HPDE6-E6E7 (cell line): ENCODE data around the gene STX1B.
"Not testable (repeated sequence)": the region's sequence is repeated elsewhere in the genome, so short reads cannot be mapped to it uniquely, and the experiment has no call there.

Experiments used
- DNase-seq: peaks from one replicate; pipeline ENCODE4 v3.0.0; 2011; ENCODE audit warnings: missing footprints; ENCODE audit errors: extremely low spot score

STX1B gene

DNA sequence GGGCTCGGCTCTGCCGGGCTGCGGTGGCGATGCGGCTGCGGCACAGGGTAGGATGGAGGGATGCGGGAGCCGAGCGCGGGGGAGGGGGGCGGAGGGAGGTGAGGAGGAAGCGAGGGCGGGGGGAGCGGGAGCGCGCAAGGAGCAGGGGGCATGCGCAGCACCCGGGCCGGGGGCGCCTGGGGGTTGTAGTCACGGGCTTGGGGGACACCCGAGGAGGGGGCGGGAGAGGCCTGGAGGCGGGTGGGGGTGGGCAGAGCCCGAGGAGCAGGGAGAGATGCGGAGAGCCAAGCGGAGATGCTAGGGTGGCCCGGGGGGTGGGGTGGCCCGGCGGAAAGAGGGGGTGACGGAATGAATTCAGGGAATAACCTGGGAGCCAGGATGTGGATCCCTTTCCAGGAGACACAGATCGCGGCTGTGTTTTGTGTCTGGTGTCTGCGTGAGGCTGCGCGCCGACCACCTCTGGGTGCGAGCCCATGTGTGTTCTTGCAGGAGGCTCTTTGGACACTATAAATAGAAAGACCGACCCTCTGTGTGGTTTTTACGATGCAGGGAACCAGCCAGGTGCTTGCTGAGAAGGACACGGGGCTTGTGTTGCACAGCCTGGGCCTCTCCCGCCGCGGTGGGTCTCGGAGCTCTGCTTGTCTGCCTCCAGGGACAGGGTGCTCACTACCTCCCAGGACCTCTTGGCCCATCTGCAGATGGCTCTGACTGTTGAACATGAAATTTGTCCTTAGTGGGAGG, at the start of gene STX1B:
Gene STX1B (minus strand): TSS at position 54 of the 741 bp plus-strand sequence. CDS start 242 bp downstream, outside the sequence.
- no peak for DNase-seq

DNA sequence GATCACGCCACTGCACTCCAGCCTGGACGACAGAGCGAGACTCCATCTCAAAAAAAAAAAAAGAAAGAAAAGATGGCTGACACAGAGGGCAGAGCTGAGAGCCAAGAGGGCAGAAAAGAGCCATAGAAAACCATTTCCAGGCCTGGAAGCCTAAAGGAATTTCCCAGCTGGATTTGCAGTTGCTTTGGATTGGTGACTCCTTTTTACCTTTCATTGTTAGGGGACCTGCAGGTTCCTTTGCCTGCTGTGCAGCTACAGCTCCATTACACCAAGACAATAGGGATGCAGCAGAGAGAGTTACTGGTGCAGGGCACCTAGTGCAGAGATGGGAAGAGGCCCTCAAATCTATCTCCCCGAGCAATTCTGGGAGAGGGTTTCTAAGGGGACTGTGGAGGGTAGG, 45.2 kb upstream of the STX1B start:
- no peak for DNase-seq

DNA sequence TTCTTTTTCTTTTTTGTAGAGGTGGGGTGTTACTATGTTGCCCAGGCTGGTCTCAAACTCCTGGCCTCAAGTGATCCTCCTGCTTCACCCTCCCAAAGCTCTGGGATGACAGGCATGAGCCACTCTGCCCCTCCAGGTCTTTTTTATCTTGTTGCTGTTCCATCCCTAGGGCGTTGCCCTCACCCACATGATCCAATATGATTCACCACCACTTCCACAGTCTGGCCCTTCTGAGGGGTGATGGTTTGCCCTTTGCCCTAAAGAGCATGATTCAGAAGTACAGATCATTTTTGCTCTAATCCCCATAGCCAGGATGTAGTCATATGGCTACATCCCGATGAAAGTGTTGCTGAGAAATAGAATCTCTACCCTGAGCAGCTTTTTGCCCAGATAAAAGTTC, 41.7 kb upstream of the STX1B start:
- peak; percentile 97 for DNase-seq

DNA sequence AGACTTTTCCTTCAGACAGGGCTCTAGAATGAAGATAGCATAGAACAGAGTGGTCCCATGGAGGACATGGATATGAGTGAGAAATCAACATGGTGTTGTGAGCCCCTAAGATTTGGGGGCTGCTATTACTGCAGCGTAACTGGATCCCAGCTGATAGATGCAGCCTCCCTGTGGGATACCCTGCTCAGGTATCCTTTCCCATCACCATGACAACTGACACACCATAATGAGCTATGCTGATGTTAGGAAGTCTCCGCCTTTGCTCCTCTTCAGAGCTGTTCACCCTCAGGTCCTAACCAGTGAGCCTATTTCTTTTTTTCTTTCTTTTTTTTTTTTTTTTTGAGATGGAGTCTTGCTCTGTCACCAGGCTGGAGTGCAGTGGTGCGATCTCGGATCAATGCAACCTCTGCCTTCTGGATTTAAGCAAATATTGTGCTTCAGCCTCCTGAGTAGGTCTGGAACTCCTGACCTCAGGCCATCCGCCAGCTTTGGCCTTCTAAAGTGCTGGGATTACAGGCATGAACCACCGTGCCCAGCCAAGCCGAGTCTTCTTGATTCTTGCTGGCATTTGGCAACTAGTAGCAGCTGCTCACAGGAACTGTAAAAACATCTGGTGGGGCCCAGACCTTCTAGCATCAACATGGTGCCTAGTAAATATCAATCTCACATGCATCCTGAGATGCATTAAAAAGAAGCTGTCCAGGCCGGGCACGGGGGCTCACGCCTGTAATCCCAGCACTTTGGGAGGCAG, 40.0 kb upstream of the STX1B start:
- DNase-seq = no peak

DNA sequence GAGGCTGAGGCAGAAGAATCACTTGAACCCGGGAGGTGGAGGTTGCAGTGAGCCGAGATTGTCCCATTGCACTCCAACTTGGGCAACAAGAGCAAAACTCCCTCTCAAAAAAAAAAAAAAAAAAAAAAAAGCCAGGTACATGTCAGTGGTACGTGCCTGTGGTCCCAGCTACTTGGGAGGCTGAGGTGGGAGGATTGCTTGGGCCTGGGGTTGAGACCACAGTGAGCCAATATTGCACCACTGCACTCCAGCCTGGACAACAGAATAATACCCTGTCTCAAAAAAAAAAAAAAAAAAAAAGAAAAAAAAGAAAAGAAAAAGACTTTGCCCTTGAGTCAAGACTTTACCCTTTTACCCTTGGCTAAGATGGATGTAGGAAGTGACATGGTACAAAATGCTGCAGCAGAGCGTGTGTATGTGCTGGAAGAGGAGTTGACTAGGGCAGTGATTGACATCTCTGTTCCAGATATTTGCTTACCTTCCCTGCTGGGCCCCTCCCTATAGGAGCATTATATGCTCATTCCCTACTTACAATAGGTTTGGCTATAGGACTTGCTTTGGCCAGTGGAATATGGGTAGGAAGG, 33.6 kb upstream of the STX1B start:
- DNase-seq = no peak

DNA sequence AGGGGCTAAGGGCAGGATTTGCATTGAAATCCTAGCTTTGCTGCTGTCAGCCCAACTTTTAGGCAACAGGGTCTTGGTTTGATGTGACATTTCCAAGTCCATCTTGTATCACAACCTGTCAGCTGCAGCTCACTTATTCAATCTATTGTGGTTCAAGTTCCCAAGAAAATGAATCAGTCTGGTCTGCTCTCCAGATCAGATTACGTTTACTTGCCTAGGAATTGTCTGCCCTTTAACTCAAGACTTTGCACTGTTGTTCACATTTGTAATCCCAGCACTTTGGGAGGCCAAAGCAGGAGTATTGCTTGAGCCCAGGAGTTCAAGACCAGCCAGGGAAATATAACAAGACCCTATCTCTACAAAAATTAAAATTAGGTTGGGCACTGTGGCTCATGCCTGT, 32.9 kb upstream of the STX1B start:
- DNase-seq = no peak

DNA sequence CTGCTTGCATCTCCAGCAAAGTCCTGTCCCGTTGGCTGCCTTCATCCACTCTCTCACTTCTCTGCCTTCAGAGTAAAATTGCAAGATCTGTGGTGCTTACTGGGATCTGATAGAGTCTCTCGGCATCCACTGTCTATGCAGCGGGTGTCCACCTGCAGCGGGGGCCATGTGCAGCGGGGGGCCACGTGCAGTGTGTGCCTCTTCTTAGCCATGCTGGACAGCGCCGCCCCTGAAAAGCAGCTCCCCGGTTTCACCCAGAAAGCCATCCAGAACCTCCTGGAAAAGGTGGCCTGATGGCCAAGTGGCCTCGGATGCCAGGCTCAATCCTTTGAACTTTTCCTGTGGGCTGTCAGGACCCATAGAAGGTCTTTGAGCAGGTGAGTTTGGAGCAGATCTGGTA, 32.4 kb upstream of the STX1B start:
- no peak for DNase-seq

DNA sequence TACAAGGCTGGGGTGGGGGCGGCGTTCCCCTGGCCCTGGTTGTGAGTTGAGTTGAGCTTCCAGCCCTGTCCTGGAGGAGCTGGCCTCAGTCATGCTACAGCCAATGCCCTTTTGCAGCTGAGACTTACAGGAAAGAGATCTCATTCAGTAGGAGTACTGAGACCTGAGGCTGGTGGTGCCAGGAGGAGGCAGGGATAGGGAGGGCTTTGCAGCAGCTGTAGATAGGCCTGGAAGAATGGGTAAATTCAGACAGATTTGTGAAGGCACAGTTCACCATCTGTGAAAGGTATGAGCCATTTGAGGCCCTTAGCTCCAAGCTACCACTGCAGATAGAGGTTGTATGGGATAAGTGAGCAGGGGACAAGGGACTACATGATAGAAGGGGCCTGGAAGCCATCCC, 28.6 kb upstream of the STX1B start:
- no peak for DNase-seq

DNA sequence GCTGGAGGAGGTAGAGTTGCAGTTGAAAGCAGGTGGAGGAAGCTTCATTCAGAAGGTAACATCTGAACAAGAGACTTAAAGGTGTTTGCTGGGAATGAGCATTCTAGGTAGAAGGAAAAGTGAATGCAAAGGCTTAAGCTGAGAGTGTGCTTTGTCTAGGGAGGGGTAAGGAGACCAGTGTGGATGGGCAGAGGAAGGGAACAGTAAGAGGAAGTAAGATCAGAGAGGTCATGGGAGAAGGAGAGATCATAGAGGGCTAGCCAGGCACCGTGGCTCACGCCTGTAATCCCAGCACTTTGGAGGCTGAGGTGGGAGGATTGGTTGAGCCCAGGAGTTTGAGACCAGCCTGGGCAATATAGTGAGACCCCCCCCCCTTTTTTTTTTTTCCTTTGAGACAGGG, 26.3 kb upstream of the STX1B start:
- DNase-seq = no peak

DNA sequence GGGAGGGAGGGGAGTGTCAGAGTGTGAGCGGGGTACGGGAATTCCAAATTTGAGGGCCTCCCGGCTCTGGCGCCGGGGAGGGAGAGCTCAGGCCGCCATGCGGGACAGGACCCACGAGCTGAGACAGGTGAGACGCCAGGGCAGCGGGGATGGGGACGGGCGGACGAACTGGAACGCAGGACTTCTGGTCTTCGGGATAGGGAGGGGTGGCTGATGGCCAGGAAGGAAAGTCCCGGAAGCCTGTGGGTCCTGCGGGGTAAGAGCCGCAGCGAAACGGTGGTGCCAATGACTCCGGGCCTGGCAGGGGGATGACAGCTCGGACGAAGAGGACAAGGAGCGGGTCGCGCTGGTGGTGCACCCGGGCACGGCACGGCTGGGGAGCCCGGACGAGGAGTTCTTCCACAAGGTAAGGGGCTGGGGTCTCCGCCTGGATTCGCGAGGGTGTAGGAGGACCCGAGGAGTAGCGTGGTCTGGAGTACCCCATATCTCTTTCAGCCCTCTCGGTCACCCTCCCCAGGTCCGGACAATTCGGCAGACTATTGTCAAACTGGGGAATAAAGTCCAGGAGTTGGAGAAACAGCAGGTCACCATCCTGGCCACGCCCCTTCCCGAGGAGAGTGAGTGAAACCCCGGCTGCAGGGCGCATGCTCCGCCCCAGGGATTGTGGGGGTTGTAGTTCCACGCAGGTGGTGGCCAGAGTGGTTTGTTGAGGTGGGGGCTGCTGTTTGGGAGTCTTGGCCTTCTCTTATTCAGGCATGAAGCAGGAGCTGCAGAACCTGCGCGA, 23.5 kb upstream of the STX1B start:
- peak; percentile 98 for DNase-seq

DNA sequence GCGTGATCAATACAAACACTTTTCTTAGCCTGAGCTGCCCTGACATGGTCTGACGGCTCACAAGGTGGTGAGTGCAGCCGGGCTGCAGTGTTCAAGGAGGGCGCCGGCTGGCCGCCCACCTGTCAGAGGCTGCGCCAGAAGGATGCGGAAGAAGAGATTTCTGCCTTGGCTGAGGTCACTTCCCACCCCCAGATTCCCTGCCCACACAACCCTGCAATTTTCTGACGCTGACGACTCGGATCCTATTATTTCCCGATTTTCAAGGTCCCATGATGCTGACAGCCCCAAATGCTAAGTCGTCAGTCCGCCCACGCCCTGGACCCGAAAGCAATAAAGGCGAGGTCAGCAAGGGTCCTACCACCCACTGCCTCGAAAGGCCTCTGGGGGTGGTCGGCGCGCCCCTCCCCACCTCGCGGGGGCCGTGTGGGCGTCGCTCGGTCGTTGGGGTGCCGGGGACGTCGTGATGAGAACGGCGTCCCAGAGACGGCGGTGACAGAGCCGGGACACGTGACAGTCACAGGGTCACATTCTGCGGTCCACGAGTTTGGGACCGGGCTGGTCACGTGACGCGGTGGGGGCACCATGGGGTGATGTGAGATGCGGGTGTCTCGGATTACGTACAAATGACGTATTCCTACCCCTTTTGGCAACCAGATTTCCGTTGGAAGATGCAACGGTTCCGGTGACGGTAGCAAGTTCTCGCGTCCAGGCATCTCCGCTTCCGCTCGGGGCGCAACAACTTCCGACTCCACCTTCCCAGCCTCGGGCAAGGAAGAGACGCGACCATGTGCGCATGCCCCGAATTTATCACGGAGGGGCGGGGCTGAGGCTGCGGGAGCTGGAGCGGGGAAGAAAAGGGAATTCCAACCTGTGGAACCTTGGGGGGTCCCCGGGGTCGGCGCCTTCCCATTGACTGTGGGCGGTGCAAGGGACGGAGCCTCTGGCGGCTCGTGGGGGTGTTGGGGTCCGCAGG, 22.6 kb upstream of the STX1B start, which contains the start of gene STX4:
Gene STX4 (plus strand): TSS at position 823 of the 973 bp plus-strand sequence. CDS start 248 bp downstream, outside the sequence.
- DNase-seq = peak; percentile 90

DNA sequence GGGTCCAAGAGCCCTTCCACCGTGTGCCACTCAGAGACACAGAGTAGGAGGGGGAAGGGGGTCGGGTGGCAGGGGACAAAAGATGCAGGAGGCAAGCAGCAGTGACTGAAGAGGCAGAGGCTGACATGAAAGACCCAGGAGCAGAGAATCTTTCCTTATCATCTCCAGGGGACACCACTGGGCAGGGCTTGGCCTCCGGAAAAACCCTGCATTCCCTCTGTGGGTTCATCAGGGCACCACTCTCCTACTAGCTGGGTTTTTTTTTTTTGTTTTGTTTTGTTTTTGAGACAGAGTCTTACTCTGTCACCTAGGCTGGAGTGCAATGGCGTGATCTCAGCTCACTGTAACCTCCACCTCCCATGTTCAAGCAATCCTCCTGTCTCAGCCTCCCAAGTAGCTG, 20.8 kb upstream of the STX1B start:
- no peak for DNase-seq

DNA sequence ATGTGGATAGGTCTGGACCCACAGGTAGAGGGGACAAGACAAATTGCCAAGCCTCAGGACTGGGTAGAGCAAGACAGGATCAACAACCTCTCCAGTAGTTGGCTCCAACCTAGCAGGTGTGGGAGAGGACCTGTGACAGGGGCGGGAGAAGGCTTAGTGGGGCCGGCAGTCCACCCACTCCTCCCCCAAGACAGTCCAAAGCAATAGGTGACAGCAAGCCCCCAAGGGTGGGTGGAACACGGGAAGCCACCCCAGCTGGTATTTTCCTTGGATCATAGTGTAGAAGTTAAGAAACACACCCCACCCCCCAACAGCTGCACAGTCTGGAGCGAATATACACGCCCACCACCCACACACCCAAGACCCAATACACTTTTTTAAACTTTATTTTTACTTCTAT, 18.8 kb upstream of the STX1B start:
- no peak for DNase-seq

DNA sequence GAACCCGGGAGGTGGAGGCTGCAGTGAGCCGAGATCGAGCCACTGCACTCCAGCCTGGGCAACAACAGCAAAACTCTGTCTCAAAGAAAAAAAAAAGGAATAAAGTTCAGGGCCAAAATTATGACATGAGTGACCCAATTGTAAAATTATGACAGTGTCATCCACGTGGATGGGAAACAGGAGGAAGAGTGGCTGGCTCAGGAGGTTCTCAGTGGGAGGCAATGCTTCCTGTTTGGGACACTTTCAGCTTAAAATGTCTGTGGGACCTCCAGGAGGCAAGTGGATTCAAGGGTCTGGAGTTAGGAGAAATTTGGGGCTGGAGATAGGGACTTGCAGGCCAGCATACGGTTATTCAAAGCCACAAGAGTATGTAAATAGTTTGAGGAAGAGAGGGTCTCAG, 14.9 kb upstream of the STX1B start:
- no peak for DNase-seq

DNA sequence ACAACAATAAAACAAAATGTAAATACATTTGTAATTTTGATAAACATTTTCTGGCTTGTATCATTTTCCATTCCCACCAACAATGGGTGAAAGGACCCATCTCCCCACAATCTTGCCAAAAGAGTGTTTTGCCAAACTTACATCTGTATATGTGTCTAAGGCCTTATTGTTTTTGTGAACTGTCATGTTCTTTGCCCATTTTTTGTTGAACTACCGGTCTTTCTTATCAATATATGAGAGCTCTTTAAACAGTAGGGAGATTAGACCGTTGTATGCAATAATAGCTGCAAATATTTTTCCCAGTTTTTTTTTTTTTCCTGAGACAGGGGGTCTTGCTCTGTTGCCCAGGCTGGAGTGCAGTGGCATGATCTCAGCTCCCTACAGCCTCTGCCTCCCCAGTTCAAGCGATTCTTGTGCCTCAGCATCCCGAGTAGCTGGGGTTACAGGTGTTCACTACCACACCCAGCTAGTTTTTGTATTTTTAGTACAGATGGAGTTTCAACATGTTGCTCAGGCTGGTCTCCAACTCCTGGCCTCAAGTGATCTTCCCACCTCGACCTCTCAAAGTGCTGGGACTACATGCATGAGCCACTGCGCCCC, 13.3 kb upstream of the STX1B start:
- DNase-seq = no peak

DNA sequence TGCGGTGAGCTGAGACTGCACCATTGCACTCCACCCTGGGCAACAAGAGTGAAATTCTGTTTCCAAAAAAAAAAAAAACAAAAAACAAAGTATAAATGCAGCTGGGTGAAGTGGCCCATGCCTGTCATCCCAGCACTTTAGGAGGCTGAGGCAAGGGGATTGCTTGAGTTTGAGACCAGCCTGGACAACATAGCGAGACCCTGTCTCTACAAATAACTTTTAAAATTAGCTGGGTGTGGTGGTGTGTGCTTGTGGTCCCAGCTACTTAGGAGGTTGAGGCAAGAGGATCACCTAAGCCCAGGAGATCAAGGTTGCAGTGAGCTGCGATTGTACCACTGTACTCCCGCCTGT, 12.8 kb upstream of the STX1B start:
- DNase-seq = no peak

DNA sequence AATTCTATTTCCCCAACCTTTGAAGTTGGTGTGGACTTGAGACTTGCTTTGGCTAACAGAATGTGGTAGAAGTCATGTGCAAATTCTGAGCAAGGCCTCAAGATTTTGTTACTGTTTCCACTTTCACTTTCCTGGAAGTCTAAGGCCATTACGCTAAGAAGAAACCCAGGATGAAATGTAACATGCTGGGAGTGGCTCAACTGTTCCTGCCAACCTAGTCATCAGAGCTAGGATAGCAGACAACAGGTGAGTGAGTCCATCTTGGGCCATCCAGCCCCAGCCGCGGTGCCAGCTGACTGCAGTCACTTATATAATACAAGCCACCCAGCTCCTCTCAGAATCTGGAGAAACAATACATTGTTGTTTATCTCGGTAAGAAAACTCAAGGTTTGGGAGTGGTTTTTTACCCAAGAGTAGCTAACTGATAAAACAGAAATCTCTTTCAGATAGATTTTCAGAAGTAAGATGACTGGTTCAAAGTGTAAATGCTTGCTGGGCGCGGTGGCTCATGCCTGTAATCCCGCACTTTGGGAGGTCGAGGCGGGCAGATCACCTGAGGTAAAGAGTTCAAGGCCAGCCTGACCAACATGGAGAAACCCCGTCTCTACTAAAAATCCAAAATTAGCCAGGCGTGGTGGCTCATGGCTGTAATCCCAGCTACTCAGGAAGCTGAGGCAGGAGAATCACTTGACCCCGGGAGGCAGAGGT, 12.3 kb upstream of the STX1B start:
- no peak for DNase-seq

DNA sequence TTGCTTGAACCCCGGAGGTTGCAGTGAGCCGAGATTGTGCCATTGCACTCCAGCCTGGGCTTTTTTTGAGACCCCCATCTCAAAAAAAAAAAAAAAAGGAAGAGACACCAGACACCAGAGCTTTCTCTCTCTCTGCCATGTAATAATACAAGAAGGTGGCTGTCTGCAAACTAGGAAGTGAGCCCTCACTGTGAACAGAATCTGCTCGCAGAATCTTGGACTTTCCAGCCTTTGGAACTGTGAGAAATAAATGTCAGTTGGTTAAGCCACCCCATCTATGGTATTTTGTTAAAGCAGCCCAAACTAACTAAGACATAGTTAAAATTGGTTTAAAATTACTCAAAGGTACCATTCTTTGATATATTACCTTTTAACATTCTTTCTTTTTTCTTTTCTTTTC, 10.1 kb upstream of the STX1B start:
- no peak for DNase-seq

DNA sequence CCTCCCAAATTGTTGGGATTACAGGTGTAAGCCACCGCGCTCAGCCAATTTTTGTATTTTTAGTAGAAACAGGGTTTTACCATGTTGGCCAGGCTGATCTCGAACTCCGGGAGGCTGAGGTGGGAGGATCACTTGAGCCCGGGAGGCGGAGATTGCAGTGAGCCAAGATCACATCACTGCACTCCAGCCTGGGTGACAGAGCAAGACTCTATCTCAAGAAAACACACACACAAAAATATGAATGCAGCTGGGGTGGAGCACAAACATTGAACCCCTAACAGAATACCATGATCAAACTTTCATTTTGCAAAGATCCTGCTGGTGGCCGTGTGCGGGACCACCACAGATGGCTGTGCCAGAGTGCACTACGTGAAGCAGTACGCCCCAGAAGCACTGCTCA, 7.3 kb upstream of the STX1B start:
- not testable (repeated sequence) for DNase-seq

DNA sequence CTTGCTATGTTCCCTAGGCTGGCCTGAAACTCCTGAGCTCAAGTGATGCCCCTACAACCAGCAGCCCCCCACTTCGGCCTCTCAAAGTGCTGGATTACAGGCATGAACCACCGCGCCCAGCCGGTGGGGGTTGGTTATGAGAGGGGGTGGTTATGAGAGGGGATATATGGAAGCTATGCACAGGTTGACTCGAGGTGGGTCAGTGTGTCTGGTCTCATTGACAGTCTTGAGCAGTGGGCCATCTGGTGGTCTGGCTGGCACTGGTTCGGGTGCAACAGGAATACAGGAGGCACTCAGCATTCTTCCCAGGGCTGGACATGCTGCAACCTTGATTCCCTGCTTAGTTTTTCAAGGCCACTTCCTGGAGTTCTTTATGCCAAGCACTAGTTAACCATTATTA, 5.6 kb upstream of the STX1B start:
- DNase-seq = no peak
